Fibroblast of pulmonary artery (primary cell): Measurements from ENCODE around the gene ADAM11.

Source experiments
- DNase-seq: peaks from one replicate; pipeline ENCODE4 v3.0.0-alpha.2; 2010; ENCODE audit warnings: low read depth
- H3K4me3 ChIP-seq: replicated peaks from 2 replicates; pipeline ENCODE4 v1.5.1; 2011; ENCODE audit warnings: low read depth, mild to moderate bottlenecking, control low read depth, low read length, moderate library complexity
- CTCF ChIP-seq: IDR thresholded peaks from 2 replicates; pipeline ENCODE4 v1.5.1; 2011; ENCODE audit warnings: mild to moderate bottlenecking, control low read depth, low read length, inconsistent platforms; ENCODE audit errors: missing control alignments

ADAM11 gene

GRCh38 chr17:44766409-44767038, 7.7 kb downstream of the ADAM11 start:
- H3K4me3 ChIP-seq, result no peak overlapping the region
- DNase-seq, result no peak
- TF ChIP-seq CTCF, result no peak

GRCh38 chr17:44767493-44767892, 8.7 kb downstream of the ADAM11 start:
- DNase-seq, result no peak
- TF ChIP-seq CTCF, result no peak
- no peak overlapping the region for H3K4me3 ChIP-seq

GRCh38 chr17:44768505-44769142, 9.8 kb downstream of the ADAM11 start:
- no peak for TF ChIP-seq CTCF
- no peak for DNase-seq
- no peak overlapping the region for H3K4me3 ChIP-seq

GRCh38 chr17:44769230-44769629, 10.4 kb downstream of the ADAM11 start:
- H3K4me3 ChIP-seq, result no peak overlapping the region
- DNase-seq, result no peak
- TF ChIP-seq CTCF, result no peak

- DNase-seq, result no peak
- no peak overlapping the region for H3K4me3 ChIP-seq
- TF ChIP-seq CTCF, result no peak
These were observed 10.9 kb downstream of the ADAM11 start for GRCh38 chr17:44769647-44770084.

GRCh38 chr17:44770166-44770925, 11.6 kb downstream of the ADAM11 start:
- H3K4me3 ChIP-seq, result no peak overlapping the region
- TF ChIP-seq CTCF, result no peak
- no peak for DNase-seq
